Keratinocyte (primary cell): Measurements from ENCODE around the gene TSPAN4. TPM values are rescaled to one million over a fixed set of nuclear protein-coding genes. Genes with fewer than 3 reads are reported as not detected.

ENCODE experiments used
- DNase-seq: peaks from one replicate; pipeline ENCODE4 v3.0.0-alpha.2; 2011; ENCODE audit warnings: low read depth, missing footprints, low spot score
- FAIRE-seq: peaks from 2 replicates; lab custom pipeline; 2011; peaks lifted over from hg19 to GRCh38; lab: Jason Lieb, UNC
- H2AFZ ChIP-seq: 2 replicates; pipeline ENCODE4 v1.6.0; 2012; ENCODE audit warnings: low read length, control low read depth, inconsistent platforms; ENCODE audit not compliant: control insufficient read depth
- H3K27ac ChIP-seq: 2 replicates; pipeline ENCODE4 v1.5.1; 2011; ENCODE audit warnings: low read length; ENCODE audit not compliant: control insufficient read depth, insufficient read depth
- H3K27me3 ChIP-seq: 3 replicates; pipeline ENCODE4 v1.6.0; 2011; ENCODE audit warnings: low read length; ENCODE audit not compliant: control insufficient read depth, insufficient read depth; ENCODE audit errors: extremely low read depth
- H3K36me3 ChIP-seq, 2 experiments: 2 replicates in 1 of 2; 3 replicates in 1 of 2; pipeline ENCODE4 v1.5.1; 2011; ENCODE audit warnings: low read length in 2 of 2, mild to moderate bottlenecking in 1 of 2; ENCODE audit not compliant: control insufficient read depth in 2 of 2, insufficient read depth in 2 of 2; ENCODE audit errors: extremely low read depth in 1 of 2
- H3K4me1 ChIP-seq: 3 replicates; pipeline ENCODE4 v1.5.1; 2011; ENCODE audit warnings: low read length; ENCODE audit not compliant: control insufficient read depth, insufficient read depth; ENCODE audit errors: extremely low read depth
- H3K4me2 ChIP-seq: 3 replicates; pipeline ENCODE4 v1.6.0; 2011; ENCODE audit warnings: low read depth, low read length; ENCODE audit not compliant: control insufficient read depth, insufficient read depth; ENCODE audit errors: extremely low read depth
- H3K4me3 ChIP-seq, 3 experiments: fragments of 200-600 bp in 1 of 3; sonication (generic) in 1 of 3; 2 replicates in 2 of 3; 3 replicates in 1 of 3; pipeline ENCODE4 v1.5.1; 2011 to 2016; ENCODE audit warnings: low read length in 3 of 3, mild to moderate bottlenecking in 3 of 3, control low read depth in 2 of 3, inconsistent platforms in 1 of 3, low read depth in 1 of 3, mixed read lengths in 1 of 3, mixed run types in 1 of 3, moderate library complexity in 1 of 3; ENCODE audit not compliant: control insufficient read depth in 2 of 3, insufficient read depth in 2 of 3; ENCODE audit errors: extremely low read depth in 1 of 3
- H3K79me2 ChIP-seq: 2 replicates; pipeline ENCODE4 v1.6.0; 2012; ENCODE audit warnings: low read length; ENCODE audit not compliant: control insufficient read depth, insufficient read depth
- H3K9ac ChIP-seq: 3 replicates; pipeline ENCODE4 v1.6.0; 2011; ENCODE audit warnings: low read length; ENCODE audit not compliant: control insufficient read depth, insufficient read depth; ENCODE audit errors: extremely low read depth
- H3K9me1 ChIP-seq: 3 replicates; pipeline ENCODE4 v1.6.0; 2011; ENCODE audit warnings: low read length; ENCODE audit not compliant: control insufficient read depth, insufficient read depth; ENCODE audit errors: extremely low read depth
- H3K9me3 ChIP-seq: 2 replicates; pipeline ENCODE4 v1.5.1; 2012; ENCODE audit warnings: low read depth, low read length; ENCODE audit not compliant: control insufficient read depth
- H4K20me1 ChIP-seq: 3 replicates; pipeline ENCODE4 v1.6.0; 2011; ENCODE audit warnings: low read length; ENCODE audit not compliant: control insufficient read depth, insufficient read depth; ENCODE audit errors: extremely low read depth
- CTCF ChIP-seq, 3 experiments: IDR thresholded peaks in 1 of 3; conservative IDR thresholded peaks in 1 of 3; optimal IDR thresholded peaks in 1 of 3; 2 replicates in 2 of 3; 3 replicates in 1 of 3; pipeline versions ENCODE3 to v1.5.1; 2011; ENCODE audit warnings: low read length in 3 of 3, mild to moderate bottlenecking in 3 of 3, moderate library complexity in 2 of 3, control low read depth in 1 of 3, inconsistent platforms in 1 of 3; ENCODE audit not compliant: insufficient read depth in 2 of 3; ENCODE audit errors: extremely low read depth in 1 of 3
- EZH2 ChIP-seq: IDR thresholded peaks from one replicate; pipeline ENCODE4 v1.6.1; 2012; ENCODE audit warnings: inconsistent platforms, mild to moderate bottlenecking, low read length, moderate library complexity
- dilution Hi-C: fragments of 300-500 bp; cut with MboI; formaldehyde crosslinking; loops from one replicate; pipeline ENCODE4 v1.7.0; 2020; ENCODE audit warnings: low sequenced_read_pairs; ENCODE audit not compliant: extremely low pct_ligation_motif_present
- polyA plus RNA-seq, 5 experiments: library from polyadenylated mRNA; depleted of rRNA in 3 of 5; stranded (reverse) in 3 of 5; stranded (forward) in 1 of 5; unstranded in 1 of 5; fragments of >200 nt; gene quantifications; 1 replicate in 1 of 5; 2 replicates in 3 of 5; 3 replicates in 1 of 5; pipeline versions ENCODE4 v1.2.1 to v1.2.3, GENCODE V29; 2011 to 2012; ENCODE audit warnings: missing spikeins in 2 of 5, low read depth in 1 of 5, low replicate concordance in 1 of 5

The TSPAN4 gene
- polyA plus RNA-seq, 1 donor (not counting 4 experiments of a cell fraction or from before 2014, with no cell fraction given), result 42.1 TPM

- Histone ChIP-seq H3K9me1 (no peaks in the 10 kb centered on the region), H3K4me3 (no peak overlapping the region), H3K27me3 (no peaks in the 10 kb centered on the region), H2AFZ (no peak overlapping the region), H3K27ac (no peak overlapping the region), H3K36me3 (peaks cover 3 to 12% of the 10 kb centered on the region in 2 experiments), H3K9ac (no peak overlapping the region), H3K9me3 (no peaks in the 10 kb centered on the region), H3K4me1 (no peaks in the 10 kb centered on the region), H4K20me1 (no peaks in the 10 kb centered on the region), H3K79me2 (no peaks in the 10 kb centered on the region), H3K4me2 (no peak overlapping the region)
- dilution Hi-C loops, result no loop called here
- TF ChIP-seq CTCF (optimal IDR thresholded peaks at IDR 0.05 in 1 of 3, IDR thresholded peaks at IDR 0.05 in 1 of 3, conservative IDR thresholded peaks at IDR 0.05 in 1 of 3; ENCODE audit: extremely low read depth in 1 of 3, insufficient read depth in 2 of 3, low read length in 3 of 3), result peak in 1 of 3 experiments; percentile 13
- TF ChIP-seq EZH2, result no peak
- DNase-seq (no peak), FAIRE-seq (no peak)
These were observed 37.8 kb downstream of the TSPAN4 start for GRCh38 chr11:880447-880846.

- TF ChIP-seq CTCF (optimal IDR thresholded peaks at IDR 0.05 in 1 of 3, IDR thresholded peaks at IDR 0.05 in 1 of 3, conservative IDR thresholded peaks at IDR 0.05 in 1 of 3; ENCODE audit: extremely low read depth in 1 of 3, insufficient read depth in 2 of 3, low read length in 3 of 3), result no peak
- no peak for TF ChIP-seq EZH2
- Histone ChIP-seq H3K79me2 (no peaks in the 10 kb centered on the region), H2AFZ (no peak overlapping the region), H4K20me1 (no peaks in the 10 kb centered on the region), H3K9me3 (no peaks in the 10 kb centered on the region), H3K27ac (no peak overlapping the region), H3K27me3 (no peaks in the 10 kb centered on the region), H3K9me1 (no peaks in the 10 kb centered on the region), H3K36me3 (peaks cover 7 to 15% of the 10 kb centered on the region in 2 experiments), H3K4me2 (no peak overlapping the region), H3K9ac (no peak overlapping the region), H3K4me1 (no peaks in the 10 kb centered on the region), H3K4me3 (no peak overlapping the region)
- FAIRE-seq (no peak), DNase-seq (no peak)
- dilution Hi-C loops, result no loop called here
These were observed 39.9 kb downstream of the TSPAN4 start for GRCh38 chr11:882596-882995.
